Endothelial cell (in vitro differentiated cells): ENCODE results near the gene HEG1. TPM values are rescaled to one million over a fixed set of nuclear protein-coding genes. Genes with fewer than 3 reads are reported as not detected.

ENCODE experiments used
- DNase-seq: peaks from one replicate; pipeline ENCODE4 v3.0.0; 2021; ENCODE audit warnings: low spot score
- H3K27ac Mint-ChIP-seq: one replicate; pipeline ENCODE4 v1.8.0; 2021; ENCODE audit warnings: mixed read lengths, inconsistent platforms; ENCODE audit not compliant: unreplicated experiment
- H3K27me3 Mint-ChIP-seq: one replicate; pipeline ENCODE4 v1.8.0; 2021; ENCODE audit warnings: mild to moderate bottlenecking, moderate library complexity, mixed read lengths, inconsistent platforms; ENCODE audit not compliant: unreplicated experiment
- H3K36me3 Mint-ChIP-seq: one replicate; pipeline ENCODE4 v1.8.0; 2021; ENCODE audit warnings: mild to moderate bottlenecking, low read depth, mixed read lengths, inconsistent platforms; ENCODE audit not compliant: unreplicated experiment
- H3K4me1 Mint-ChIP-seq: one replicate; pipeline ENCODE4 v1.8.0; 2021; ENCODE audit warnings: mild to moderate bottlenecking, mixed read lengths, inconsistent platforms; ENCODE audit not compliant: unreplicated experiment
- H3K4me3 Mint-ChIP-seq: one replicate; pipeline ENCODE4 v1.8.0; 2021; ENCODE audit warnings: mild to moderate bottlenecking, mixed read lengths, inconsistent platforms; ENCODE audit not compliant: unreplicated experiment
- H3K9me3 Mint-ChIP-seq: one replicate; pipeline ENCODE4 v1.8.0; 2021; ENCODE audit warnings: mixed read lengths, inconsistent platforms; ENCODE audit not compliant: unreplicated experiment
- CTCF ChIP-seq: fragments of 200-600 bp; sonication (generic); IDR thresholded peaks from one replicate; pipeline ENCODE4 v1.5.0; 2021; ENCODE audit warnings: antibody characterized with exemption; ENCODE audit not compliant: unreplicated experiment
- total RNA-seq: library from RNA; stranded (reverse); fragmentation: NEBNext Ultra II Directional; extraction: Animal tissue kit (Norgen Biotek cat#: 25700); gene quantifications from one replicate; pipeline ENCODE4 v1.2.1, GENCODE V29; 2021; ENCODE audit not compliant: unreplicated experiment

Gene HEG1
- total RNA-seq, 1 donor from 2014 or later = 17.1 TPM

- Mint-ChIP-seq H3K27ac (no peak overlapping the region), H3K36me3 (peaks cover 8% of the 10 kb centered on the region), H3K4me1 (peaks cover 21% of the 10 kb centered on the region), H3K27me3 (peaks cover 3% of the 10 kb centered on the region), H3K4me3 (no peak overlapping the region), H3K9me3 (no peaks in the 10 kb centered on the region)
- DNase-seq = no peak
- no peak for TF ChIP-seq CTCF
These were observed 81.1 kb downstream of the HEG1 start for GRCh38 chr3:124974691-124975090.

DNA sequence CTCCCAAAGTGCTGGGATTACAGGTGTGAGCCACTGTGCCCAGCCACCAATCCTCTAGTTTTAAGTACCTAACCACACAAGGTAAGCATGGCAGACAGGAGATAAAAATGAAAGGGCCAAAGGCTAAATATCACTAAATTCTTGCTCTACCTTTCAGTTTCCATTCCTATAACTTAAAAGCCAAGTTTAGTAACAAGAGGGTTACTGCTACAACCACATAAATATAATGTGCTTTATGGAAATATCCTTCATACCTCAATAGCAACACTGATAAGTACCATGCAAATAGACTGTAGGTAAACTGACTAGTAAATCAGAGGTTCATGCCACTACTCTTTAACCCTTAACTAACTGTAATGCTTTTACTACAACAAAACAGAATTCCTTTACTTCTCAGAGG, 82.5 kb downstream of the HEG1 start:
- Mint-ChIP-seq H3K4me1 (peaks cover 26% of the 10 kb centered on the region), H3K36me3 (peaks cover 6% of the 10 kb centered on the region), H3K9me3 (no peaks in the 10 kb centered on the region), H3K27me3 (peaks cover 3% of the 10 kb centered on the region), H3K4me3 (no peak overlapping the region), H3K27ac (no peak overlapping the region)
- no peak for DNase-seq
- TF ChIP-seq CTCF = no peak

- DNase-seq = no peak
- no peaks in the 10 kb centered on the region for H3K9me3 Mint-ChIP-seq
- H3K4me1 Mint-ChIP-seq = peaks cover 26% of the 10 kb centered on the region
- H3K36me3 Mint-ChIP-seq = peaks cover 6% of the 10 kb centered on the region
- peaks cover 3% of the 10 kb centered on the region for H3K27me3 Mint-ChIP-seq
- H3K27ac Mint-ChIP-seq = no peak overlapping the region
- H3K4me3 Mint-ChIP-seq = no peak overlapping the region
- TF ChIP-seq CTCF = no peak
These were observed 83.3 kb downstream of the HEG1 start for GRCh38 chr3:124972457-124972856.

- H3K9me3 Mint-ChIP-seq = no peaks in the 10 kb centered on the region
- H3K27ac Mint-ChIP-seq = no peak overlapping the region
- peaks cover 3% of the 10 kb centered on the region for H3K27me3 Mint-ChIP-seq
These were observed 85.7 kb downstream of the HEG1 start for GRCh38 chr3:124969963-124970722.

More at GRCh38 chr3:124969963-124970722, 85.7 kb downstream of the HEG1 start:
- Mint-ChIP-seq H3K36me3 (no peaks in the 10 kb centered on the region), H3K4me1 (peaks cover 20% of the 10 kb centered on the region), H3K4me3 (no peak overlapping the region)
- TF ChIP-seq CTCF = no peak
- no peak for DNase-seq
